HEK293 (cell line): ENCODE data around the gene PHYH.

Experiments used
- SETDB1 ChIP-seq: IDR thresholded peaks from one replicate; pipeline ENCODE4 v1.6.1; 2017; ENCODE audit warnings: mild to moderate bottlenecking, low read length, moderate library complexity, mixed read lengths; ENCODE audit not compliant: insufficient read length
- ZBTB48 ChIP-seq: fragments of 450-650 bp; formaldehyde crosslinking; IDR thresholded peaks from 2 replicates; pipeline ENCODE4 v1.5.1; 2016; ENCODE audit warnings: missing biosample characterization, missing genetic modification characterization
- ZBTB7A ChIP-seq: fragments of 450-650 bp; formaldehyde crosslinking; IDR thresholded peaks from 2 replicates; pipeline ENCODE4 v1.5.1; 2016; ENCODE audit warnings: low read depth, missing biosample characterization, missing genetic modification characterization
- ZNF202 ChIP-seq: fragments of 450-650 bp; formaldehyde crosslinking; IDR thresholded peaks from 2 replicates; pipeline ENCODE4 v1.5.1; 2016; ENCODE audit warnings: missing biosample characterization, missing genetic modification characterization, borderline replicate concordance
- ZNF747 ChIP-seq: fragments of 450-650 bp; formaldehyde crosslinking; IDR thresholded peaks from 2 replicates; pipeline ENCODE4 v1.5.1; 2016; ENCODE audit warnings: missing biosample characterization, missing genetic modification characterization
- TF ChIP-seq, protein P1 (sequence below): fragments of 450-650 bp; formaldehyde crosslinking; IDR thresholded peaks from 2 replicates; pipeline ENCODE4 v1.5.1; 2016; ENCODE audit warnings: missing biosample characterization, missing genetic modification characterization
- TF ChIP-seq, protein P2 (sequence below): fragments of 450-650 bp; formaldehyde crosslinking; IDR thresholded peaks from 2 replicates; pipeline ENCODE4 v1.5.1; 2016; ENCODE audit warnings: missing biosample characterization, missing genetic modification characterization
- TF ChIP-seq, protein P3 (sequence below): sonication (generic); formaldehyde crosslinking; IDR thresholded peaks from 2 replicates; pipeline ENCODE4 v1.8.1; 2022; ENCODE audit warnings: mild to moderate bottlenecking, moderate library complexity, missing genetic modification reagents

DNA sequence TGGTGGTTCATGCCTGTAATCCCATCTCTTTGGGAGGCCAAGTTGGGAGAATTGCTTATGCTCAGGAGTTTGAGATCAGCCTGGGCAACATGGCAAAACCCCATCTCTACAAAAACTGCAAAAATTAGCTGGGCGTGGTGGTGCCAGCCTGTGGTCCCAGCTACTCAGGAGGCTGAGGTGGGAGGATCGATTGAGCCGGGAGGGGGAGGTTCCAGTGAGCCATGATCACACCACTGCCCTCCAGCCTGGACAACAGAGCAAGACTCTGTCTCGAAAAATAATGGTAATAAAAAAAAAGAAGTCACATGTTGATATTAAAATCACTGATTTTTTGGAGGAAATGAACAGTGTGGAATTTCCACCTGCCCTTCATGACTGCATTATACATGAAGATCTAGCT, 15.8 kb downstream of the PHYH start:
- TF ChIP-seq ZNF747 (tag by site-specific recombination) (no peak), ZBTB48 (tag by site-specific recombination) (no peak), ZBTB7A (tag by site-specific recombination) (no peak), ZNF202 (no peak), SETDB1 (no peak)
- TF ChIP-seq, protein P1, sequence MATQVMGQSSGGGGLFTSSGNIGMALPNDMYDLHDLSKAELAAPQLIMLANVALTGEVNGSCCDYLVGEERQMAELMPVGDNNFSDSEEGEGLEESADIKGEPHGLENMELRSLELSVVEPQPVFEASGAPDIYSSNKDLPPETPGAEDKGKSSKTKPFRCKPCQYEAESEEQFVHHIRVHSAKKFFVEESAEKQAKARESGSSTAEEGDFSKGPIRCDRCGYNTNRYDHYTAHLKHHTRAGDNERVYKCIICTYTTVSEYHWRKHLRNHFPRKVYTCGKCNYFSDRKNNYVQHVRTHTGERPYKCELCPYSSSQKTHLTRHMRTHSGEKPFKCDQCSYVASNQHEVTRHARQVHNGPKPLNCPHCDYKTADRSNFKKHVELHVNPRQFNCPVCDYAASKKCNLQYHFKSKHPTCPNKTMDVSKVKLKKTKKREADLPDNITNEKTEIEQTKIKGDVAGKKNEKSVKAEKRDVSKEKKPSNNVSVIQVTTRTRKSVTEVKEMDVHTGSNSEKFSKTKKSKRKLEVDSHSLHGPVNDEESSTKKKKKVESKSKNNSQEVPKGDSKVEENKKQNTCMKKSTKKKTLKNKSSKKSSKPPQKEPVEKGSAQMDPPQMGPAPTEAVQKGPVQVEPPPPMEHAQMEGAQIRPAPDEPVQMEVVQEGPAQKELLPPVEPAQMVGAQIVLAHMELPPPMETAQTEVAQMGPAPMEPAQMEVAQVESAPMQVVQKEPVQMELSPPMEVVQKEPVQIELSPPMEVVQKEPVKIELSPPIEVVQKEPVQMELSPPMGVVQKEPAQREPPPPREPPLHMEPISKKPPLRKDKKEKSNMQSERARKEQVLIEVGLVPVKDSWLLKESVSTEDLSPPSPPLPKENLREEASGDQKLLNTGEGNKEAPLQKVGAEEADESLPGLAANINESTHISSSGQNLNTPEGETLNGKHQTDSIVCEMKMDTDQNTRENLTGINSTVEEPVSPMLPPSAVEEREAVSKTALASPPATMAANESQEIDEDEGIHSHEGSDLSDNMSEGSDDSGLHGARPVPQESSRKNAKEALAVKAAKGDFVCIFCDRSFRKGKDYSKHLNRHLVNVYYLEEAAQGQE (tag by site-specific recombination): no peak
- TF ChIP-seq, protein P2, sequence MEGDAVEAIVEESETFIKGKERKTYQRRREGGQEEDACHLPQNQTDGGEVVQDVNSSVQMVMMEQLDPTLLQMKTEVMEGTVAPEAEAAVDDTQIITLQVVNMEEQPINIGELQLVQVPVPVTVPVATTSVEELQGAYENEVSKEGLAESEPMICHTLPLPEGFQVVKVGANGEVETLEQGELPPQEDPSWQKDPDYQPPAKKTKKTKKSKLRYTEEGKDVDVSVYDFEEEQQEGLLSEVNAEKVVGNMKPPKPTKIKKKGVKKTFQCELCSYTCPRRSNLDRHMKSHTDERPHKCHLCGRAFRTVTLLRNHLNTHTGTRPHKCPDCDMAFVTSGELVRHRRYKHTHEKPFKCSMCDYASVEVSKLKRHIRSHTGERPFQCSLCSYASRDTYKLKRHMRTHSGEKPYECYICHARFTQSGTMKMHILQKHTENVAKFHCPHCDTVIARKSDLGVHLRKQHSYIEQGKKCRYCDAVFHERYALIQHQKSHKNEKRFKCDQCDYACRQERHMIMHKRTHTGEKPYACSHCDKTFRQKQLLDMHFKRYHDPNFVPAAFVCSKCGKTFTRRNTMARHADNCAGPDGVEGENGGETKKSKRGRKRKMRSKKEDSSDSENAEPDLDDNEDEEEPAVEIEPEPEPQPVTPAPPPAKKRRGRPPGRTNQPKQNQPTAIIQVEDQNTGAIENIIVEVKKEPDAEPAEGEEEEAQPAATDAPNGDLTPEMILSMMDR (tag by site-specific recombination): no peak
- TF ChIP-seq, protein P3, sequence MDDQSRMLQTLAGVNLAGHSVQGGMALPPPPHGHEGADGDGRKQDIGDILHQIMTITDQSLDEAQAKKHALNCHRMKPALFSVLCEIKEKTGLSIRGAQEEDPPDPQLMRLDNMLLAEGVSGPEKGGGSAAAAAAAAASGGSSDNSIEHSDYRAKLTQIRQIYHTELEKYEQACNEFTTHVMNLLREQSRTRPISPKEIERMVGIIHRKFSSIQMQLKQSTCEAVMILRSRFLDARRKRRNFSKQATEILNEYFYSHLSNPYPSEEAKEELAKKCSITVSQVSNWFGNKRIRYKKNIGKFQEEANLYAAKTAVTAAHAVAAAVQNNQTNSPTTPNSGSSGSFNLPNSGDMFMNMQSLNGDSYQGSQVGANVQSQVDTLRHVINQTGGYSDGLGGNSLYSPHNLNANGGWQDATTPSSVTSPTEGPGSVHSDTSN (CRISPR knock-in tag): no peak
